22Rv1 (cell line): ENCODE measurements around the gene POFUT2.

Source experiments
- ZFX ChIP-seq: fragments of 450-650 bp; IDR thresholded peaks from 2 replicates; pipeline ENCODE4 v1.6.1; 2017; ENCODE audit warnings: antibody characterized with exemption, borderline replicate concordance
- TF ChIP-seq, protein P1 (sequence below): fragments of 450-650 bp; IDR thresholded peaks from 2 replicates; pipeline ENCODE4 v1.5.1; 2017; ENCODE audit warnings: mild to moderate bottlenecking

DNA sequence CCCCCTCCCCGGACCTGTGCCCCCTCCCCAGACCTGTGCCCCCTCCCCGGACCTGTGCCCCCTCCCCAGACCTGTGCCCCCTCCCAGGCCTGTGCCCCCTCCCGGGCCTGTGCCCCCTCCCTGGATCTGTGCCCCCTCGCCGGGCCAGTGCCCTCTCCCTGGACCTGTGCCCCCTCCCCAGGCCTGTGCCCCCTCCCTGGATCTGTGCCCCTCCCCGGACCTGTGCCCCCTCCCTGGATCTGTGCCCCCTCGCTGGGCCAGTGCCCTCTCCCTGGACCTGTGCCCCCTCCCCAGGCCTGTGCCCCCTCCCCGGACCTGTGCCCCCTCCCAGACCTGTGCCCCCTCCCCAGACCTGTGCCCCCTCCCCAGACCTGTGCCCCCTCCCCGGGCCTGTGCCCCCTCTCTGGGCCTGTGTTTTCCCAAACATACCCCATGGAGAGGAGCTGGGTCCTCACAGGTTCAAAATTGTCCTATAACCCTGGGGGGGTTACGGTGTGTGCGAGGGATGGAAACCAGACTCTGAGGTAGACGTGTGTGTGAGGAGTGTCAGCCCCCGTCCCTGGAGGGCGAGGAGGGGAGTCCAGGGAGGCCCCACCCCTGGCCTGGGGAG, 47.6 kb upstream of the POFUT2 start:
- TF ChIP-seq, protein P1, sequence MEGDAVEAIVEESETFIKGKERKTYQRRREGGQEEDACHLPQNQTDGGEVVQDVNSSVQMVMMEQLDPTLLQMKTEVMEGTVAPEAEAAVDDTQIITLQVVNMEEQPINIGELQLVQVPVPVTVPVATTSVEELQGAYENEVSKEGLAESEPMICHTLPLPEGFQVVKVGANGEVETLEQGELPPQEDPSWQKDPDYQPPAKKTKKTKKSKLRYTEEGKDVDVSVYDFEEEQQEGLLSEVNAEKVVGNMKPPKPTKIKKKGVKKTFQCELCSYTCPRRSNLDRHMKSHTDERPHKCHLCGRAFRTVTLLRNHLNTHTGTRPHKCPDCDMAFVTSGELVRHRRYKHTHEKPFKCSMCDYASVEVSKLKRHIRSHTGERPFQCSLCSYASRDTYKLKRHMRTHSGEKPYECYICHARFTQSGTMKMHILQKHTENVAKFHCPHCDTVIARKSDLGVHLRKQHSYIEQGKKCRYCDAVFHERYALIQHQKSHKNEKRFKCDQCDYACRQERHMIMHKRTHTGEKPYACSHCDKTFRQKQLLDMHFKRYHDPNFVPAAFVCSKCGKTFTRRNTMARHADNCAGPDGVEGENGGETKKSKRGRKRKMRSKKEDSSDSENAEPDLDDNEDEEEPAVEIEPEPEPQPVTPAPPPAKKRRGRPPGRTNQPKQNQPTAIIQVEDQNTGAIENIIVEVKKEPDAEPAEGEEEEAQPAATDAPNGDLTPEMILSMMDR: no peak
- TF ChIP-seq ZFX: no peak
